Body of pancreas (tissue), 4 donors: Measurements from ENCODE around the gene ASCC3. TPM values are rescaled to one million over a fixed set of nuclear protein-coding genes. Genes with fewer than 3 reads are reported as not detected.

ENCODE experiments used
- ATAC-seq: fragments of 150-250 bp; one replicate; pipeline ENCODE4 v1.9.1; 2016
- DNase-seq, 4 donors: peaks; one replicate each; pipeline ENCODE4 v3.0.0-alpha.2; 2019
- H3K27ac ChIP-seq, 4 donors: fragments of 200-600 bp; sonication (generic); 1 replicate in 3 of 4; 2 replicates in 1 of 4; pipeline versions ENCODE4 v1.5.1 to v1.6.1; 2016 to 2019; ENCODE audit warnings: mild to moderate bottlenecking in 1 of 4, mixed read lengths in 1 of 4, moderate library complexity in 1 of 4
- H3K27me3 ChIP-seq, 2 donors: fragments of 200-600 bp; sonication (generic); one replicate each; pipeline ENCODE4 v1.6.0; 2016; ENCODE audit warnings: mild to moderate bottlenecking in 1 of 2
- H3K36me3 ChIP-seq, 2 donors: fragments of 200-600 bp; sonication (generic); replicated peaks in 1 of 2; 2 replicates each; pipeline ENCODE4 v1.5.1; 2016; ENCODE audit warnings: low read depth in 2 of 2; ENCODE audit not compliant: insufficient read depth in 1 of 2
- H3K4me1 ChIP-seq: fragments of 200-600 bp; sonication (generic); one replicate; pipeline ENCODE4 v1.6.0; 2016
- H3K4me3 ChIP-seq, 2 donors: fragments of 200-600 bp; sonication (generic); 1 replicate in 1 of 2; 2 replicates in 1 of 2; pipeline ENCODE4 v1.5.1; 2016 to 2019
- H3K9me3 ChIP-seq, 3 donors: fragments of 200-600 bp; sonication (generic); 1 replicate in 2 of 3; 2 replicates in 1 of 3; pipeline ENCODE4 v1.5.1; 2016
- CTCF ChIP-seq, 7 experiments: fragments of 450-650 bp in 4 of 7; fragments of 200-600 bp in 3 of 7; sonication (generic) in 3 of 7; IDR thresholded peaks; one replicate each; pipeline ENCODE4 v1.5.1; 2016 to 2019; ENCODE audit warnings: antibody characterized with exemption in 7 of 7
- POLR2A ChIP-seq, 3 donors: fragments of 450-650 bp; IDR thresholded peaks; one replicate each; pipeline ENCODE4 v1.6.1; 2016; ENCODE audit warnings: antibody characterized with exemption in 3 of 3, mild to moderate bottlenecking in 2 of 3
- WGBS, 2 donors: methylation state at CpG; one replicate each; pipeline ENCODE4 v1.1.5; 2017; 5-methylcytosine and 5-hydroxymethylcytosine counted together
- intact Hi-C: fragments of 100-400 bp; cut with DNase I; formaldehyde crosslinking; loops from one replicate; pipeline ENCODE4 v1.15.1; 2023
- total RNA-seq, 2 donors: library from RNA; depleted of rRNA; stranded (reverse); fragments of >200 nt; gene quantifications; one replicate each; pipeline ENCODE4 v1.1.0, GENCODE V29; 2016

ASCC3 gene
- total RNA-seq, 2 donors from 2014 or later: 16.8 to 26.5 TPM

- H3K9me3 ChIP-seq: no peaks in the 10 kb centered on the region
- DNase-seq (no peak), ATAC-seq (no peak)
- no peak overlapping the region for H3K4me3 ChIP-seq
- H3K36me3 ChIP-seq: no peaks in the 10 kb centered on the region
- H3K27ac ChIP-seq: no peak overlapping the region
- no peak for TF ChIP-seq POLR2A (IDR thresholded peaks at IDR 0.05)
- TF ChIP-seq CTCF (IDR thresholded peaks at IDR 0.05): no peak
- intact Hi-C loops: no loop called here
- 61 to 77% methylated on average over 1 of the region's 1 CpG for WGBS, 2 donors
- no peaks in the 10 kb centered on the region for H3K4me1 ChIP-seq
- no peaks in the 10 kb centered on the region for H3K27me3 ChIP-seq
Measured at GRCh38 chr6:100473182-100473581, 407.9 kb downstream of the ASCC3 start.

- Histone ChIP-seq H3K27me3 (no peaks in the 10 kb centered on the region), H3K9me3 (no peaks in the 10 kb centered on the region), H3K27ac (no peak overlapping the region), H3K4me3 (no peak overlapping the region), H3K36me3 (no peaks in the 10 kb centered on the region), H3K4me1 (no peaks in the 10 kb centered on the region)
- no peak for TF ChIP-seq CTCF (IDR thresholded peaks at IDR 0.05)
- TF ChIP-seq POLR2A (IDR thresholded peaks at IDR 0.05): no peak
- 50 to 61% methylated on average over 3 of the region's 3 CpGs for WGBS, 2 donors
- intact Hi-C loops: no loop called here
- no peak for DNase-seq
- no peak for ATAC-seq
Measured at GRCh38 chr6:100472674-100473073, 408.5 kb downstream of the ASCC3 start.

GRCh38 chr6:100470422-100471120 is 410.6 kb downstream of the ASCC3 start:
- ATAC-seq (no peak), DNase-seq (no peak)
- 49 to 53% methylated on average over 5 of the region's 5 CpGs for WGBS, 2 donors
- H3K27ac ChIP-seq: no peak overlapping the region
- no peaks in the 10 kb centered on the region for H3K9me3 ChIP-seq
- no peak overlapping the region for H3K4me3 ChIP-seq
- TF ChIP-seq POLR2A (IDR thresholded peaks at IDR 0.05) (no peak), CTCF (IDR thresholded peaks at IDR 0.05) (no peak)
- H3K36me3 ChIP-seq: no peaks in the 10 kb centered on the region
- intact Hi-C loops: no loop called here
- no peaks in the 10 kb centered on the region for H3K27me3 ChIP-seq
- no peaks in the 10 kb centered on the region for H3K4me1 ChIP-seq

- H3K4me3 ChIP-seq: no peak overlapping the region
- DNase-seq: no peak
Measured at GRCh38 chr6:100469101-100469859, 411.8 kb downstream of the ASCC3 start.

More at GRCh38 chr6:100469101-100469859, 411.8 kb downstream of the ASCC3 start:
- H3K9me3 ChIP-seq: no peaks in the 10 kb centered on the region
- no peaks in the 10 kb centered on the region for H3K36me3 ChIP-seq
- intact Hi-C loops: no loop called here
- ATAC-seq: no peak
- WGBS, 2 donors: 50 to 75% methylated on average over 24 to 39 of the region's 44 CpGs
- peaks cover 0 to 11% of the 10 kb centered on the region in 2 donors for H3K27me3 ChIP-seq
- TF ChIP-seq POLR2A (IDR thresholded peaks at IDR 0.05): no peak
- TF ChIP-seq CTCF (IDR thresholded peaks at IDR 0.05): no peak
- peaks cover 9% of the 10 kb centered on the region for H3K4me1 ChIP-seq
- no peak overlapping the region for H3K27ac ChIP-seq
